Kidney (tissue), 14 donors: ENCODE measurements around the gene OR2H1. TPM values are rescaled to one million over a fixed set of nuclear protein-coding genes. Genes with fewer than 3 reads are reported as not detected.

Experiments used
- DNase-seq, 5 donors: peaks; one replicate each; pipeline ENCODE4 v3.0.0-alpha.2; 2013 to 2020
- FAIRE-seq: peaks from 2 replicates; lab custom pipeline; 2012; peaks lifted over from hg19 to GRCh38; lab: Jason Lieb, UNC
- H3K27ac ChIP-seq, 2 donors: one replicate each; pipeline ENCODE4 v1.7.0; 2013; ENCODE audit warnings: low read depth in 2 of 2, low read length in 2 of 2, inconsistent platforms in 1 of 2
- H3K27me3 ChIP-seq: one replicate; pipeline ENCODE4 v1.7.1; 2013; ENCODE audit warnings: low read length, inconsistent platforms; ENCODE audit not compliant: control insufficient read depth, insufficient read depth
- H3K36me3 ChIP-seq, 3 donors: one replicate each; pipeline versions ENCODE4 v1.7.0 to v1.7.1; 2013; ENCODE audit warnings: low read length in 3 of 3, control low read depth in 1 of 3, inconsistent platforms in 1 of 3; ENCODE audit not compliant: insufficient read depth in 3 of 3, control insufficient read depth in 2 of 3
- H3K4me1 ChIP-seq, 3 donors: one replicate each; pipeline versions ENCODE4 v1.7.0 to v1.7.1; 2013; ENCODE audit warnings: low read length in 3 of 3, inconsistent platforms in 1 of 3, low read depth in 1 of 3; ENCODE audit not compliant: control insufficient read depth in 2 of 3, insufficient read depth in 2 of 3
- H3K4me3 ChIP-seq, 3 donors: one replicate each; pipeline versions ENCODE4 v1.7.0 to v1.8.1; 2013; ENCODE audit warnings: low read length in 3 of 3, control low read depth in 1 of 3, inconsistent platforms in 1 of 3
- H3K9ac ChIP-seq, 3 donors: one replicate each; pipeline versions ENCODE4 v1.7.0 to v1.7.1; 2013; ENCODE audit warnings: low read length in 3 of 3, control low read depth in 1 of 3, inconsistent platforms in 1 of 3
- H3K9me3 ChIP-seq, 3 donors: one replicate each; pipeline versions ENCODE4 v1.7.0 to v1.7.1; 2013; ENCODE audit warnings: low read length in 3 of 3, control low read depth in 1 of 3, inconsistent platforms in 1 of 3; ENCODE audit not compliant: control insufficient read depth in 2 of 3, insufficient read depth in 1 of 3
- intact Hi-C: fragments of 100-400 bp; cut with DNase I; formaldehyde crosslinking; loops from one replicate; pipeline ENCODE4 v1.11.1; 2022
- polyA plus RNA-seq: library from polyadenylated mRNA; stranded (reverse); fragments of 350-450 nt; fragmentation: Illumina TruSeq; extraction: RNeasy Lipid Tissue Mini Kit (QIAGEN cat#74804); gene quantifications from one replicate; pipeline ENCODE4 v1.2.3, GENCODE V29; 2014; ENCODE audit warnings: low read depth, low replicate concordance; ENCODE audit not compliant: insufficient read depth
- total RNA-seq: library from RNA; stranded (reverse); fragmentation: NEBNext Ultra II Directional; extraction: Animal tissue kit (Norgen Biotek cat#: 25700); gene quantifications from one replicate; pipeline ENCODE4 v1.2.1, GENCODE V29; 2021
- TF ChIP-seq, protein P1 (sequence below): IDR thresholded peaks from 3 replicates; pipeline ENCODE4 v1.5.1; 2012; ENCODE audit warnings: mild to moderate bottlenecking, moderate library complexity, borderline replicate concordance; ENCODE audit not compliant: insufficient read depth; ENCODE audit errors: extremely low read depth
- donor health status: control.
- donor health status: control.
- donor health status: control.
- donor health status: control.
- donor health status: control.
- donor health status: DM: yes; HTN: yes; CAD: no.
- donor health status: Normal renal cell carcinoma (clear cell type).

The OR2H1 gene
- total and polyA plus RNA-seq, 2 donors from 2014 or later = not detected

DNA sequence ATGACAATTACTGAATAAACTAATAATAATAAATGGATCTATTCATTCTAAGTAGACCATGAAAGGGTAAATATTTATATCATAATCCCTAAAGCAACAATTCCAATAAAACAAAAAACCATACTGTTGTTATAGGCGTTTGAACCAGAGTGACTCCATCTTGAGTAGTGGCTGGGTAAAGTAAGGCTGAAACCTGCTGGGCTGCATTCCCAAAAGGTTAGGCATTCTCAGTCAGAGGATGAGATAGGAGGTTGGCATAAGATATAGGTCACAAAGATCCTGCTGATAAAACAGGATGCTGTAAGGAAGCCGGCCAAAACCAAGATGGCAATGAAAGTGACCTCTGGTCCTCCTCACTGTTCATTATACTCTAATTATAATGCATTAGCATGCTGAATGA, 8.3 kb downstream of the OR2H1 start:
- FAIRE-seq (no peak), DNase-seq (no peak)
- H3K27me3 ChIP-seq = no peaks in the 10 kb centered on the region
- no peaks in the 10 kb centered on the region for H3K9me3 ChIP-seq
- H3K9ac ChIP-seq = no peak overlapping the region
- H3K4me3 ChIP-seq = no peak overlapping the region
- TF ChIP-seq, protein P1, sequence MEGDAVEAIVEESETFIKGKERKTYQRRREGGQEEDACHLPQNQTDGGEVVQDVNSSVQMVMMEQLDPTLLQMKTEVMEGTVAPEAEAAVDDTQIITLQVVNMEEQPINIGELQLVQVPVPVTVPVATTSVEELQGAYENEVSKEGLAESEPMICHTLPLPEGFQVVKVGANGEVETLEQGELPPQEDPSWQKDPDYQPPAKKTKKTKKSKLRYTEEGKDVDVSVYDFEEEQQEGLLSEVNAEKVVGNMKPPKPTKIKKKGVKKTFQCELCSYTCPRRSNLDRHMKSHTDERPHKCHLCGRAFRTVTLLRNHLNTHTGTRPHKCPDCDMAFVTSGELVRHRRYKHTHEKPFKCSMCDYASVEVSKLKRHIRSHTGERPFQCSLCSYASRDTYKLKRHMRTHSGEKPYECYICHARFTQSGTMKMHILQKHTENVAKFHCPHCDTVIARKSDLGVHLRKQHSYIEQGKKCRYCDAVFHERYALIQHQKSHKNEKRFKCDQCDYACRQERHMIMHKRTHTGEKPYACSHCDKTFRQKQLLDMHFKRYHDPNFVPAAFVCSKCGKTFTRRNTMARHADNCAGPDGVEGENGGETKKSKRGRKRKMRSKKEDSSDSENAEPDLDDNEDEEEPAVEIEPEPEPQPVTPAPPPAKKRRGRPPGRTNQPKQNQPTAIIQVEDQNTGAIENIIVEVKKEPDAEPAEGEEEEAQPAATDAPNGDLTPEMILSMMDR = no peak
- H3K4me1 ChIP-seq = no peaks in the 10 kb centered on the region
- no peaks in the 10 kb centered on the region for H3K36me3 ChIP-seq
- H3K27ac ChIP-seq = no peak overlapping the region
- intact Hi-C loops = no loop called here

DNA sequence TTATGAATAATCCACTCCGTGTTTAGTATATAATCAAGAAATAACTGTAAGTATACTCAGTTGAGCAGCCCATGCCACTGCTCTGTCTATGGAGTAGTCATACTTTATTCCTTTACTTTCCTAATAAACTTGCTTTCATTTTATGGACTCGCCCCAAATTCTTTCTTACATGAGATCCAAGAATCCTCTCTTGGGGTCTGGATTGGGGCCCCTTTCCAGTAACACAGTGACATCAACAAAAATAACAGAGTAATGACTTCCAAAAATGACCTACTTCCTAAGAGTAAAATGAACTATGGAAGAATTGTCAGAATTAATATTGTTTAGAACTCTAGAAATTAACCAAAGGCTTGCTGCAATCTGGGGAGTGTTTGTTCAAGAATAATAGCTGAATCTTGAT, 8.8 kb downstream of the OR2H1 start:
- Histone ChIP-seq H3K4me1 (no peaks in the 10 kb centered on the region), H3K4me3 (no peak overlapping the region), H3K27ac (no peak overlapping the region), H3K27me3 (no peaks in the 10 kb centered on the region), H3K9me3 (no peaks in the 10 kb centered on the region), H3K36me3 (no peaks in the 10 kb centered on the region), H3K9ac (no peak overlapping the region)
- no peak for FAIRE-seq
- TF ChIP-seq, protein P1 = no peak
- intact Hi-C loops = no loop called here
- DNase-seq = no peak

- H3K36me3 ChIP-seq = no peaks in the 10 kb centered on the region
- intact Hi-C loops = no loop called here
- no peaks in the 10 kb centered on the region for H3K9me3 ChIP-seq
- no peak overlapping the region for H3K9ac ChIP-seq
- H3K4me3 ChIP-seq = no peak overlapping the region
- H3K4me1 ChIP-seq = no peaks in the 10 kb centered on the region
- no peak overlapping the region for H3K27ac ChIP-seq
- DNase-seq = no peak
- H3K27me3 ChIP-seq = no peaks in the 10 kb centered on the region
- TF ChIP-seq, protein P1 = no peak
- no peak for FAIRE-seq
Observed at GRCh38 chr6:29466241-29466640, 9.3 kb downstream of the OR2H1 start.

- FAIRE-seq (no peak), DNase-seq (no peak)
- Histone ChIP-seq H3K9ac (no peak overlapping the region), H3K4me1 (no peaks in the 10 kb centered on the region), H3K27me3 (no peaks in the 10 kb centered on the region), H3K27ac (no peak overlapping the region), H3K4me3 (no peak overlapping the region), H3K36me3 (no peaks in the 10 kb centered on the region), H3K9me3 (no peaks in the 10 kb centered on the region)
- TF ChIP-seq, protein P1 = no peak
- intact Hi-C loops = no loop called here
Observed at GRCh38 chr6:29474996-29475395, 18.0 kb downstream of the OR2H1 start.
